Right ventricle myocardium inferior (tissue), 1 donor: ENCODE data around the gene CCL24. TPM values are rescaled to one million over a fixed set of nuclear protein-coding genes. Genes with fewer than 3 reads are reported as not detected.
"Not testable (repeated sequence)": the region's sequence is repeated elsewhere in the genome, so short reads cannot be mapped to it uniquely, and the experiment has no call there.

Experiments used
- ATAC-seq: fragments of 200-7000 bp; cut with Tn5 transposase; one replicate; pipeline ENCODE4 v1.9.1; 2020; ENCODE audit warnings: mild to moderate bottlenecking, moderate library complexity
- DNase-seq: peaks from one replicate; pipeline ENCODE4 v3.0.0; 2021; ENCODE audit errors: missing footprints
- intact Hi-C: fragments of 100-400 bp; cut with DNase I; formaldehyde crosslinking; loops from one replicate; pipeline ENCODE4 v1.11.0; 2022
- total RNA-seq: library from RNA; stranded (reverse); fragmentation: NEBNext Ultra II Directional; extraction: Animal tissue kit (Norgen Biotek cat#: 25700); gene quantifications from one replicate; pipeline ENCODE4 v1.2.1, GENCODE V29; 2021
- donor health status: DM: no; HTN: yes; CAD: no; lungs with severe emphysema.

Gene CCL24
- total RNA-seq, 1 donor from 2014 or later = not detected

- intact Hi-C loops, ATAC-seq, DNase-seq: not testable (repeated sequence)
These were observed 16.1 kb upstream of the CCL24 start for GRCh38 chr7:75829656-75830055.

- intact Hi-C loops = no loop called here
- no peak for ATAC-seq
These were observed 9.7 kb upstream of the CCL24 start for GRCh38 chr7:75823198-75823910.

GRCh38 chr7:75820688-75821087 lies 7.1 kb upstream of the CCL24 start:
- ATAC-seq = no peak
- intact Hi-C loops = no loop called here
- no peak for DNase-seq

More at GRCh38 chr7:75823198-75823910, 9.7 kb upstream of the CCL24 start:
- no peak for DNase-seq

GRCh38 chr7:75819711-75820110 lies 6.1 kb upstream of the CCL24 start:
- DNase-seq (no peak), ATAC-seq (no peak)
- intact Hi-C loops = no loop called here

GRCh38 chr7:75818472-75818871 lies 4.9 kb upstream of the CCL24 start:
- intact Hi-C loops = no loop called here
- ATAC-seq (no peak), DNase-seq (no peak)

GRCh38 chr7:75817116-75817515 lies 3.5 kb upstream of the CCL24 start:
- intact Hi-C loops = no loop called here
- ATAC-seq = no peak
- DNase-seq = no peak

- intact Hi-C loops = no loop called here
- ATAC-seq (no peak), DNase-seq (no peak)
These were observed 1.9 kb upstream of the CCL24 start for GRCh38 chr7:75815418-75816064.

- no peak for DNase-seq
- ATAC-seq = no peak
- intact Hi-C loops = no loop called here
These were observed 871 bp upstream of the CCL24 start for GRCh38 chr7:75814407-75814947.

- ATAC-seq (no peak), DNase-seq (no peak)
- intact Hi-C loops = no loop called here
These were observed 522 bp downstream of the CCL24 start for GRCh38 chr7:75813084-75813483.

- ATAC-seq = no peak
- intact Hi-C loops = no loop called here
These were observed 1.5 kb downstream of the CCL24 start for GRCh38 chr7:75811894-75812678.

GRCh38 chr7:75809396-75809795 lies 4.2 kb downstream of the CCL24 start:
- DNase-seq (no peak), ATAC-seq (no peak)
- intact Hi-C loops = no loop called here

More at GRCh38 chr7:75811894-75812678, 1.5 kb downstream of the CCL24 start:
- DNase-seq = no peak

GRCh38 chr7:75808106-75808505 lies 5.5 kb downstream of the CCL24 start:
- ATAC-seq = no peak
- intact Hi-C loops = no loop called here

GRCh38 chr7:75807452-75807851 lies 6.2 kb downstream of the CCL24 start:
- ATAC-seq (no peak), DNase-seq (no peak)
- intact Hi-C loops = no loop called here

More at GRCh38 chr7:75808106-75808505, 5.5 kb downstream of the CCL24 start:
- no peak for DNase-seq

GRCh38 chr7:75806560-75807307 lies 6.9 kb downstream of the CCL24 start:
- ATAC-seq (no peak), DNase-seq (no peak)
- intact Hi-C loops = no loop called here

GRCh38 chr7:75804705-75805104 lies 8.9 kb downstream of the CCL24 start:
- ATAC-seq (no peak), DNase-seq (no peak)
- intact Hi-C loops = no loop called here

- DNase-seq (no peak), ATAC-seq (no peak)
- intact Hi-C loops = no loop called here
These were observed 9.6 kb downstream of the CCL24 start for GRCh38 chr7:75804004-75804403.

- DNase-seq (no peak), ATAC-seq (no peak)
- intact Hi-C loops = no loop called here
These were observed 11.1 kb downstream of the CCL24 start for GRCh38 chr7:75802552-75802821.

- ATAC-seq = no peak
These were observed 14.8 kb downstream of the CCL24 start for GRCh38 chr7:75798770-75799169.

GRCh38 chr7:75796420-75796819 lies 17.2 kb downstream of the CCL24 start:
- no peak for ATAC-seq
- no peak for DNase-seq
- intact Hi-C loops = no loop called here

More at GRCh38 chr7:75798770-75799169, 14.8 kb downstream of the CCL24 start:
- no peak for DNase-seq
- intact Hi-C loops = no loop called here
